ENCODE measurements around the gene APOL6.

APOL6 gene

GRCh38 chr22:35637254-35637653, 11.0 kb upstream of the APOL6 start:
- no peak overlapping the region for H3K4me3 ChIP-seq (ENCODE audit: low read length in 2 of 2)
- H3K27me3 ChIP-seq (ENCODE audit: control insufficient read depth in 2 of 2, insufficient read depth in 2 of 2, low read length in 2 of 2): no peaks in the 10 kb centered on the region
- no peaks in the 10 kb centered on the region for H3K9me3 ChIP-seq (ENCODE audit: control insufficient read depth in 2 of 2, low read length in 2 of 2)
- H3K27ac ChIP-seq (ENCODE audit: low read depth in 2 of 2, low read length in 2 of 2): peak overlapping the region in 1 of 2 donors; percentile 82
- H3K9ac ChIP-seq (ENCODE audit: low read depth in 1 of 2, low read length in 2 of 2): no peak overlapping the region
- no peaks in the 10 kb centered on the region for H3K36me3 ChIP-seq (ENCODE audit: control insufficient read depth in 2 of 2, insufficient read depth in 2 of 2, low read length in 2 of 2)
- peaks cover 2 to 7% of the 10 kb centered on the region in 2 donors for H3K4me1 ChIP-seq (ENCODE audit: control insufficient read depth in 2 of 2, insufficient read depth in 2 of 2, low read length in 2 of 2)

GRCh38 chr22:35638001-35638400, 10.2 kb upstream of the APOL6 start:
- H3K27ac ChIP-seq (ENCODE audit: low read depth in 2 of 2, low read length in 2 of 2): peak overlapping the region; percentile 68 to 82
- H3K4me1 ChIP-seq (ENCODE audit: control insufficient read depth in 2 of 2, insufficient read depth in 2 of 2, low read length in 2 of 2): peaks cover 8 to 9% of the 10 kb centered on the region in 2 donors
- no peaks in the 10 kb centered on the region for H3K36me3 ChIP-seq (ENCODE audit: control insufficient read depth in 2 of 2, insufficient read depth in 2 of 2, low read length in 2 of 2)
- no peaks in the 10 kb centered on the region for H3K9me3 ChIP-seq (ENCODE audit: control insufficient read depth in 2 of 2, low read length in 2 of 2)
- peak overlapping the region in 1 of 2 donors; percentile 41 for H3K9ac ChIP-seq (ENCODE audit: low read depth in 1 of 2, low read length in 2 of 2)
- H3K27me3 ChIP-seq (ENCODE audit: control insufficient read depth in 2 of 2, insufficient read depth in 2 of 2, low read length in 2 of 2): no peaks in the 10 kb centered on the region
- no peak overlapping the region for H3K4me3 ChIP-seq (ENCODE audit: low read length in 2 of 2)

- no peaks in the 10 kb centered on the region for H3K27me3 ChIP-seq (ENCODE audit: control insufficient read depth in 2 of 2, insufficient read depth in 2 of 2, low read length in 2 of 2)
- no peaks in the 10 kb centered on the region for H3K36me3 ChIP-seq (ENCODE audit: control insufficient read depth in 2 of 2, insufficient read depth in 2 of 2, low read length in 2 of 2)
- H3K4me1 ChIP-seq (ENCODE audit: control insufficient read depth in 2 of 2, insufficient read depth in 2 of 2, low read length in 2 of 2): peaks cover 8 to 9% of the 10 kb centered on the region in 2 donors
- peak overlapping the region in 1 of 2 donors; percentile 47 for H3K9ac ChIP-seq (ENCODE audit: low read depth in 1 of 2, low read length in 2 of 2)
- H3K4me3 ChIP-seq (ENCODE audit: low read length in 2 of 2): no peak overlapping the region
- peak overlapping the region; percentile 68 to 82 for H3K27ac ChIP-seq (ENCODE audit: low read depth in 2 of 2, low read length in 2 of 2)
- H3K9me3 ChIP-seq (ENCODE audit: control insufficient read depth in 2 of 2, low read length in 2 of 2): no peaks in the 10 kb centered on the region
These were observed 9.8 kb upstream of the APOL6 start for GRCh38 chr22:35638410-35638809.

- Histone ChIP-seq H3K4me3 (ENCODE audit: low read length in 2 of 2) (no peak overlapping the region), H3K4me1 (ENCODE audit: control insufficient read depth in 2 of 2, insufficient read depth in 2 of 2, low read length in 2 of 2) (peaks cover 8 to 9% of the 10 kb centered on the region in 2 donors), H3K27me3 (ENCODE audit: control insufficient read depth in 2 of 2, insufficient read depth in 2 of 2, low read length in 2 of 2) (no peaks in the 10 kb centered on the region), H3K36me3 (ENCODE audit: control insufficient read depth in 2 of 2, insufficient read depth in 2 of 2, low read length in 2 of 2) (no peaks in the 10 kb centered on the region), H3K9ac (ENCODE audit: low read depth in 1 of 2, low read length in 2 of 2) (no peak overlapping the region), H3K27ac (ENCODE audit: low read depth in 2 of 2, low read length in 2 of 2) (no peak overlapping the region), H3K9me3 (ENCODE audit: control insufficient read depth in 2 of 2, low read length in 2 of 2) (no peaks in the 10 kb centered on the region)
These were observed 6.6 kb upstream of the APOL6 start for GRCh38 chr22:35641494-35642120.

GRCh38 chr22:35642305-35642741, 5.9 kb upstream of the APOL6 start:
- Histone ChIP-seq H3K27me3 (ENCODE audit: control insufficient read depth in 2 of 2, insufficient read depth in 2 of 2, low read length in 2 of 2) (no peaks in the 10 kb centered on the region), H3K36me3 (ENCODE audit: control insufficient read depth in 2 of 2, insufficient read depth in 2 of 2, low read length in 2 of 2) (no peaks in the 10 kb centered on the region), H3K9me3 (ENCODE audit: control insufficient read depth in 2 of 2, low read length in 2 of 2) (no peaks in the 10 kb centered on the region), H3K27ac (ENCODE audit: low read depth in 2 of 2, low read length in 2 of 2) (no peak overlapping the region), H3K4me1 (ENCODE audit: control insufficient read depth in 2 of 2, insufficient read depth in 2 of 2, low read length in 2 of 2) (peaks cover 8 to 15% of the 10 kb centered on the region in 2 donors), H3K9ac (ENCODE audit: low read depth in 1 of 2, low read length in 2 of 2) (no peak overlapping the region), H3K4me3 (ENCODE audit: low read length in 2 of 2) (no peak overlapping the region)

- Histone ChIP-seq H3K27ac (ENCODE audit: low read depth in 2 of 2, low read length in 2 of 2) (no peak overlapping the region), H3K9me3 (ENCODE audit: control insufficient read depth in 2 of 2, low read length in 2 of 2) (no peaks in the 10 kb centered on the region), H3K27me3 (ENCODE audit: control insufficient read depth in 2 of 2, insufficient read depth in 2 of 2, low read length in 2 of 2) (no peaks in the 10 kb centered on the region), H3K9ac (ENCODE audit: low read depth in 1 of 2, low read length in 2 of 2) (no peak overlapping the region), H3K4me1 (ENCODE audit: control insufficient read depth in 2 of 2, insufficient read depth in 2 of 2, low read length in 2 of 2) (peaks cover 9 to 15% of the 10 kb centered on the region in 2 donors), H3K4me3 (ENCODE audit: low read length in 2 of 2) (no peak overlapping the region), H3K36me3 (ENCODE audit: control insufficient read depth in 2 of 2, insufficient read depth in 2 of 2, low read length in 2 of 2) (no peaks in the 10 kb centered on the region)
These were observed 4.3 kb upstream of the APOL6 start for GRCh38 chr22:35643991-35644390.

- Histone ChIP-seq H3K27ac (ENCODE audit: low read depth in 2 of 2, low read length in 2 of 2) (no peak overlapping the region), H3K4me1 (ENCODE audit: control insufficient read depth in 2 of 2, insufficient read depth in 2 of 2, low read length in 2 of 2) (peaks cover 18 to 22% of the 10 kb centered on the region in 2 donors), H3K9me3 (ENCODE audit: control insufficient read depth in 2 of 2, low read length in 2 of 2) (no peaks in the 10 kb centered on the region), H3K36me3 (ENCODE audit: control insufficient read depth in 2 of 2, insufficient read depth in 2 of 2, low read length in 2 of 2) (no peaks in the 10 kb centered on the region), H3K4me3 (ENCODE audit: low read length in 2 of 2) (no peak overlapping the region), H3K27me3 (ENCODE audit: control insufficient read depth in 2 of 2, insufficient read depth in 2 of 2, low read length in 2 of 2) (no peaks in the 10 kb centered on the region), H3K9ac (ENCODE audit: low read depth in 1 of 2, low read length in 2 of 2) (no peak overlapping the region)
These were observed 2.6 kb upstream of the APOL6 start for GRCh38 chr22:35645646-35646045.

GRCh38 chr22:35649026-35649553, 844 bp downstream of the APOL6 start:
- H3K9me3 ChIP-seq (ENCODE audit: control insufficient read depth in 2 of 2, low read length in 2 of 2): no peaks in the 10 kb centered on the region
- peak overlapping the region; percentile 89 to 98 for H3K4me3 ChIP-seq (ENCODE audit: low read length in 2 of 2)
- H3K27me3 ChIP-seq (ENCODE audit: control insufficient read depth in 2 of 2, insufficient read depth in 2 of 2, low read length in 2 of 2): no peaks in the 10 kb centered on the region
- H3K4me1 ChIP-seq (ENCODE audit: control insufficient read depth in 2 of 2, insufficient read depth in 2 of 2, low read length in 2 of 2): peaks cover 14% of the 10 kb centered on the region in 2 donors
- peaks cover 0 to 7% of the 10 kb centered on the region in 2 donors for H3K36me3 ChIP-seq (ENCODE audit: control insufficient read depth in 2 of 2, insufficient read depth in 2 of 2, low read length in 2 of 2)
- H3K27ac ChIP-seq (ENCODE audit: low read depth in 2 of 2, low read length in 2 of 2): peak overlapping the region; percentile 88 to 96
- H3K9ac ChIP-seq (ENCODE audit: low read depth in 1 of 2, low read length in 2 of 2): peak overlapping the region; percentile 91 to 99

- H3K4me1 ChIP-seq (ENCODE audit: control insufficient read depth in 2 of 2, insufficient read depth in 2 of 2, low read length in 2 of 2): peaks cover 14% of the 10 kb centered on the region in 2 donors
- H3K36me3 ChIP-seq (ENCODE audit: control insufficient read depth in 2 of 2, insufficient read depth in 2 of 2, low read length in 2 of 2): peaks cover 0 to 7% of the 10 kb centered on the region in 2 donors
- no peaks in the 10 kb centered on the region for H3K27me3 ChIP-seq (ENCODE audit: control insufficient read depth in 2 of 2, insufficient read depth in 2 of 2, low read length in 2 of 2)
- H3K27ac ChIP-seq (ENCODE audit: low read depth in 2 of 2, low read length in 2 of 2): no peak overlapping the region
- H3K9me3 ChIP-seq (ENCODE audit: control insufficient read depth in 2 of 2, low read length in 2 of 2): no peaks in the 10 kb centered on the region
- peak overlapping the region; percentile 60 to 91 for H3K9ac ChIP-seq (ENCODE audit: low read depth in 1 of 2, low read length in 2 of 2)
- H3K4me3 ChIP-seq (ENCODE audit: low read length in 2 of 2): peak overlapping the region; percentile 89 to 98
These were observed 1.5 kb downstream of the APOL6 start for GRCh38 chr22:35649636-35650250.

- H3K9me3 ChIP-seq (ENCODE audit: control insufficient read depth in 2 of 2, low read length in 2 of 2): no peaks in the 10 kb centered on the region
- H3K27ac ChIP-seq (ENCODE audit: low read depth in 2 of 2, low read length in 2 of 2): no peak overlapping the region
- peaks cover 14% of the 10 kb centered on the region in 2 donors for H3K4me1 ChIP-seq (ENCODE audit: control insufficient read depth in 2 of 2, insufficient read depth in 2 of 2, low read length in 2 of 2)
- peaks cover 0 to 7% of the 10 kb centered on the region in 2 donors for H3K36me3 ChIP-seq (ENCODE audit: control insufficient read depth in 2 of 2, insufficient read depth in 2 of 2, low read length in 2 of 2)
- peak overlapping the region in 1 of 2 donors; percentile 28 for H3K4me3 ChIP-seq (ENCODE audit: low read length in 2 of 2)
- H3K9ac ChIP-seq (ENCODE audit: low read depth in 1 of 2, low read length in 2 of 2): no peak overlapping the region
- no peaks in the 10 kb centered on the region for H3K27me3 ChIP-seq (ENCODE audit: control insufficient read depth in 2 of 2, insufficient read depth in 2 of 2, low read length in 2 of 2)
These were observed 2.8 kb downstream of the APOL6 start for GRCh38 chr22:35651085-35651484.
